GM18909 (cell line): ENCODE measurements around the gene TMEM39B.
"Not testable (repeated sequence)": the region's sequence is repeated elsewhere in the genome, so short reads cannot be mapped to it uniquely, and the experiment has no call there.

ENCODE experiments used
- ATAC-seq: cut with Tn5 transposase; IDR thresholded peaks from one replicate; pipeline ENCODE4 v1.9.1; 2021; ENCODE audit warnings: mild to moderate bottlenecking; ENCODE audit not compliant: unreplicated experiment, poor library complexity

Gene TMEM39B

DNA sequence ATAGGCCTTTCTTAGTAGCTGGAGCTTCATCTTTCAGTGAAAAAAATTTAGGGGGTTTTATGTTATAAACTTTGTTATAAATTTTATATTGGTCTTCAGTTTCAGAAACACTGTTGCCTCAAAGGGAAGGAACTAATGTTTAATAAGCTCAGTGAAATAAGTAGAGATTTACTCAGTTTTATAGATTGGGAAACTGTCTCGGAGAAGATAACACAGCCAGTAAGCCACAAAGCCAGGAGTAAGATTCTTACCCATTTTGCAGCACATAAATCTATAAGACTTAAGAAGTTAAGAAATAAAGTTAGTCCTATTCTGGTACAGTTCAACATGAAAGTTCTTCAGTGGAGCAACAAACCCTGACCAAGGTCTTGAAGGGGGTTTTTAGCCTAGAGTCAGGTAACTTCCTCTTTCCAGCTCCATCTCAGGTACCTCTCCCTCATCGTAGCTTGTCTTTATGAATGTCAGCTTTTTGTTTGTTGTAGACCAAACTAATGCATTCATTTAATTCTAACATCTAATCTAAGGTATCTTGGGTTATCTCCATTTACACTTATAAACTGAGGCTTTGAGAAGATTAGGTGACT, 38.4 kb downstream of the TMEM39B start:
- ATAC-seq, result no peak

DNA sequence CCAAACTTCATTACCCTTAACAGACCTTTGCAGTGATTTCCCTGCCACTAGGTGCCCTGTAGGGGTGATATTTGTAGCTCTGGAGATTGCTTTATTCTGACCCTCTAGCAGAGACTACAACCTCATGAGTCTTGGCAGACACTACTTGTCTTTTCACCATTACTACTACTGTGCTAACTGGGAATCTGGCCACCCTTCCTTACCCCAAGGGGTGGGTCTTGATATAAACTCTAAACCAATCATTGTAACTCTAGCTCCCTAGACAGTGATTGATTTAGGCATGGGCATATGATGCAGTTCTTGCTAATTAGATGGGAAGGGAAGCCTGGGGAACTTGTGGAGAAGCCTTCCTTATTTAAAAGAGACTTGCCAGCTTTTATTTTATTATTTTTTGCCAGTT, 39.0 kb downstream of the TMEM39B start:
- no peak for ATAC-seq

DNA sequence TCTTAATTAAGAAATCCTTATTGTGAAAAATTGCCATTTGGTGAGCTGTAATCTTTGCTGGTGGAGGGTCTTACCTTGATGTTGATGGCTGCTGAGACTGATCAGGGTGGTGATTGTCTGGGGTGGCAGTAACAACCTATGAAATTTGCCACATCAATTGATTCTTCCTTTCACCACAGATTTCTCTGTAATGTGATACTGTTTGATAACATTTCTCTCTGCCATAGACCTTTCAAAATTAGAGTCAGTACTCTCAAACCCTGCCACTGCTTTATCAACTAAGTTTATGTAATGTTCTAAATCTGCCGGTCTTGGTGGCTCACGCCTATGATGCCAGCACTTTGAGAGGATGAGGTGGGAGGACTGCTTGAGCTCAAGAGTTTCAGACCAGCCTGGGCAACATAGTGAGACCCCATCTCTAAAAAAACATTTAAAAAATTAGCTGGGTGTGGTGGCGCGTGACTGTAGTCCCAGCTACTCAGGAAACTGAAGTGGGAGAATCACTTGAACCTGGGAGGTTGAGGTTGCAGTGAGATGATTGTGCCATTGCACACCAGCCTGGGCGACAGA, 40.2 kb downstream of the TMEM39B start:
- ATAC-seq, result no peak

DNA sequence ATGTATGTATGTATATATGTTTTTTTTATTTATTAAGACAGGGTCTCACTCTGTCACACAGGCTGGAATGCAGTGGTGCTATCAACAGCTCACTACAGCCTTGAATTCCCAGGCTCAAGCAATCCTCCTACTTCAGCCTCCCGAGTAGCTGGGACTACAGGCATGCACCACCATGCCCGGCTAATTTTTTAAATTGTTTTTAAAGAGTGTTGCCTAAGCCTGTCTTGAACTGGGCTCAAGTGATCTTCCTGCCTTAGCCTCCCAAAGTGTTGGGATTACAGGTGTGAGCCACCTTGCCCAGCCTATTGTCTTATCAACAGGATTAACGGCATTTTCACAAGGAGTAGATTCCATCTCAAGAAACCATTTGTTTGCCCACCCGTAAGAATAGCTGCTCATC, 40.7 kb downstream of the TMEM39B start:
- ATAC-seq, result not testable (repeated sequence)

DNA sequence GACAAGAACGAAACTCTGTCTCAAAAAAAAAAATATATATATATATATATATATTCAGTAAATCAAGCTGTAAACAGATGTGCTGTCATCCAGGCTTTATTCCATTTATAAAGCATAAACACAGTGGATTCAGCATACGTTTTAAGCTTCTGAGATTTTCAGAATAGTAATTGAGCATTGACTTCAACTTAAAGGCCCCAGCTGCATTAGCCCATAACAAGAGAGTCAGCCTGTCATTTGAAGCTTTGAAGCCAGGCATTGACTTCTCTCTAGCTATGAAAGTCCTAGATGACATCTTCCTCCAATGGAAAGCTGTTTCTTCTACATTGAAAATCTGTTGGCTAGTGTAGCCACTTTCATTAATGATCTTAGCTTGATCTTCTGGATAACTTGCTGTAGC, 41.7 kb downstream of the TMEM39B start:
- no peak for ATAC-seq

DNA sequence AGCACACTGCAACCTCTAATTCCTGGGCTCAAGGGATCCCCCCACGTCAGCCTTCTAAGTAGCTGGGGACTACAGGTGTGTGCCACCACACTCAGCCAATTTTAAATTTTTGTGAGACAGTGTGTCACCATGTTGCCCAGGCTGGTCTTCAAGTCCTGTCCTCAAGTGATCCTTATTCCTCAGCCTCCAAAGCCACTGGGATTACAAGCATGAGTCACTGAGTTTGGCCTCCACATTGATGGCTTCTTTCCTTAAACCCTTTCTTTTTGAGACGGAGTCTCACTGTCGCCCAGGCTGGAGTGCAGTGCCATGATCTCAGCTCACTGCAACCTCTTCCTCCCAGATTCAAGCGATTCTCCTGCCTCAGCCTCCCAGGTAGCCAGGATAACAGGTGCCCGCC, 42.8 kb downstream of the TMEM39B start:
- no peak for ATAC-seq

DNA sequence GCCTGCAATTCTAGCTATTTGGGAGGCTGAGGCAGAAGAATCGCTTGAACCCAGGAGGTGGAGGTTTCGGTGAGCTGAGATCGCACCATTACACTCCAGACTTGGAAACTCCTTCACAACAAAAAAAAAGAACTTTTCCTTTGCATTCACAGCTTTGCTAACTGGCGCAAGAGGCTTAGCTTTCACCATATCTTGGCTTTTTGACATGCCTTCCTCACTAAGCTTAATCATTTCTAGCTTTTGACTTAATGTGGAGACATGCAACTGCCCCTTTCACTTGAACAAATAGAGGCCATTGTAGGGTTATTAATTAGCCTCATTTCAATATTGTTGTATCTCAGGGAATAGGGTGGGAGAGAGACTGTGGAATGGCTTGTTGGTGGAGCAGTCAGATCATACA, 43.8 kb downstream of the TMEM39B start:
- no peak for ATAC-seq

DNA sequence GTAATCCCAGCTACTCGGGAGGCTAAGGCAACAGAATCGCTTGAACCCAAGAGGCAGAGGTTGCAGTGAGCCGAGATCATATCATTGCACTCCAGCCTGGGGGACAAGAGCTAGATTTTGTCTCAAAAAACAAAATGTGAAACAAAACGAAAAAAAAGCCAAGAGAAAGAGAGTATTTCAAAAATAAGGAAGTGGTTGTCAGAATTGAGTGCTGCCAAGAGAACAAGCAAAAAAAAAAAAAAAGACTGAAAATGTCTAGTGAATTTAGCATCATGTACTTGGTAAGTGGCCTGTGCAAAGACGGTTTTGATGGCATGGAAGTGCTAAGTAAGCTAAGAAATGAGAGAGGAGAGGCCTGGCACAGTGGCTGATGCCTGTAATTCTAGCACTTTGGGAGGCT, 49.4 kb downstream of the TMEM39B start:
- ATAC-seq, result no peak

DNA sequence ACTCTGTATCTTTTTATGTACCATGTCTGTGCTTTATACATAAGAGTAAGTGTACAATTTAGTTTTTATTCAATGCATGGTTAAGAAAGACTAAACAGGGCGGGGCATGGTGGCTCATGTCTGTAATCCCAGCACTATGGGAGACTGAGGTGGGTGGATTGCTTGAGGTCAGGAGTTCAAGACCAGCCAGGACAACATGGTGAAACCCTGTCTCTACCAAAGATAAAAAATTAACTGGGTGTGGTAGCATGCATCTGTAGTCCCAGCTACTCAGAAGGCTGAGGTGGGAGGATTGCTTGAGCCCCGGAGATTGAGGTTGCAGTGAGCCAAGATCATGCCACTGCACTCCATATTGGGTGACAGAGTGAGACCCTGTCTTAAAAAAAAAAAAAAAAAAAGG, 50.6 kb downstream of the TMEM39B start:
- not testable (repeated sequence) for ATAC-seq

DNA sequence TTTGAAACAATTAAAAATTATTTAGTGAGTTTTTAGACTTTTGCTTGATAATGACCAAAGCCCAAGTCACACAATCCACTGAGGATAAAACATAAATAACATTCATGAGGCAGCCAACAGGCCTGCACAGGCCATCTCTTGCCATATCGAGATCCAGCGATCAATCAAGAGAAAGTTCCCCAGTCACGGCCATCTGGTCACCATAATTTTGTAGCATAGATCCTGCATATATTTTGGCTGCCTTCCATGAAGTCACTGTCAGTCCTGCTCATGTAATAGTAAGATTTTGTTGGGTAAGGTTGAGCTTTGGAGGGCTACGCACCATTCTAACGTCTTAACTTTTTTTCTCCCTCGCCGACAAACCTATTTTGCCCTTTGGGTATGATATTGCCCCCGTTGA, 52.6 kb downstream of the TMEM39B start:
- no peak for ATAC-seq

DNA sequence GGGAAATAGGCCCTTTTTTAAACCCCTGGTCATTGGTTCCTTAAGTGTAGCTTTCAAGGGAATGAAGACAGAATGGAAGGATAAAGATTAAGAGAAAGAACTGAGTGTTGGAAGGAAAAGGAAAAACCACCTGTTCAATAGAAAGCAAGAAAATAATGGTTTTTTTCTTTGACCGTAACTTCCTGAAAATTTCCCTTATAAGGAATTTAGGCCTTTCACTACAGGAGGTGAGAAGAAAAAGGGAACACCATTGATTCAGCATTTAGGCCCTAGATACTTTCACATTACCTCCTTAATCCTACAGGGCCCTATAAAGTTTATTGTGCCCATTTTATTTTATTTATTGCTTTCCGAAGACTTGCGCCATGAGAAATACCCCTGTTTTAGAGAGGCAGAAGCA, 54.0 kb downstream of the TMEM39B start:
- ATAC-seq, result no peak

DNA sequence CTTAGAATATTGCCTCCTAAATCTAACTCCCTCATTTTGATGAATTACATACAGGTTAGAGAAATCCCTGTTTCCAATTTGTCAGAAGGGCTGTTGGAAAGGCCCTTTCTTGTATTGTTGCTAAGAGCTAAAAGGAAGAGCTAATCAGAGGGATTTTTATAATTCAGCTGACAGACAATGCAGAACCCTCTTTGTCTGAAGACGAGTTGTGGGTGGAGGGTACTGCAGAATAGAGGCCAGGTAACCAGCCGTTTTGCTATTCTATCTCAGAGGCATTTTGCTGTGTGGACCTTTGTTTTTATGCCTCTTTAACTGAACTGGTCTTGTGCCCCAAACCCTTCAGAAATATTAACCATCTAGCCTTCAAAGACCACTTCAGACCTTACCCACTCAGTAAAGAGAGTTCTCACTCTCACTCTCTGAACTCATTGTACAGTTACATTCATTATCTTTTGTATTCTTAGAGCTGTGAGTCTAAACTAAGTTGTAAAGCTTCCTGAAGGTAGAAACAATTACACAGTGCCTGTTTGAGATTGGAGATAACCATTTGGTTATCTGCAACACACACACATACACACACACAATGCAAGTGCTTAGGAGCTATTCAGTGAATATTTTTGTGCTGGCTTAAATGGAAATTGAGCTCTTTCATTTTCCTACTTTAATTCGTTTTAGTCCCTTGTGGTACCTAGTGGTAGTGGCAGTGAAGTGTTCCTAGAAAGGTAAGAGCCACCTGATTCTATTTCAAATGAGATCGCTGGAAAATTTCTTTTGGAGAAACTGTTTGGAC, 54.9 kb downstream of the TMEM39B start:
- ATAC-seq, result no peak

DNA sequence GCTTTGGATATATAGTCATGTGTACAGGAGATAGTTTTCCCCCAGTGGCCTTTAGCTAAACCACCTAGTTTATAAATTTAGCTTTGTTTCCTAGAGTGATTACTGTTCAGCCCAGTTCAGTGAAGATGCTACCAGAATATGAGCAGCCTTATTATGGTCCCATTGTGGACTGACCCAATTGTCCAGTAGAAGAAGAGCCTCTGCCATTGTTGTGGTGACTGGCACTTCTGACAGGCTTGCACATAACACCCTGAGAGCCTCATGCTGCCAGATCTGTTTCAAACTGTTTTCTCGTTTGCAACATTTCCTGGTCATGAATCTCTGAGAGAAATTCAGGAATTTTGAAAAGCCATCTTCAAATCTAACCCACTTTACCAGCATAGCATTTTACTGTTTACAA, 55.7 kb downstream of the TMEM39B start:
- no peak for ATAC-seq

DNA sequence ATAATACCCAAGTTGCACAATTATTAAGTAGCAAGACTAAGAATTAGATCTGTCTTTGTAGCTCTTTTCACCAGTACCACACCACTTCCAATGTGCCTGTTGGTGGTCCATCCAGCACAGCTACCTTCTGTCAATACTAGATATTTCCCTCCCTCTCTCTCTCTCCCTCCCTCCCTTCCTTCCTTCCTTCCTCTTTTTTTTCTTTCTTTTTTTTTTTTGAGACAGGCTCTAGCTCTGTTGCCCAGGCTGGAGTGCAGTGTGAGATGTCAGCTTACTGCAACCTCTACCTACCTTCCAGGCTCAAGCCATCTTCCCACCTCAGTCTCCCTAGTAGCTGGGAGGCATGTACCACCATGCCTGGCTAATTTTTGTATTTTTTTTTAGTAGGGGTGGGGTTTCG, 56.2 kb downstream of the TMEM39B start:
- no peak for ATAC-seq

DNA sequence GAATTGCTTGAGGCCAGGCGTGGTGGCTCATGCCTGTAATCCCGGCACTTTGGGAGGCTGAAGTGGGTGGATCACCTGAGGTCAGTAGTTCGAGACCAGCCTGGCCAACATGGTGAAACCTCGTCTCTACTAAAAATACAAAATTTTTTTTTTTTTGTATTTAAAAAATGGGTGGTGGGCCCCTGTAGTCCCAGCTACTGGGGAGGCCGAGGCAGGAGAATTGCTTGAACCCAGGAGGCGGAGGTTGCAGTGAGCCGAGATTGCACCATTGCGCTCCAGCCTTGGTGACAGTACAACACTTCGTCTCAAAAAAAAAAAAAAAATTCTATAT, 61.2 kb downstream of the TMEM39B start:
- ATAC-seq, result not testable (repeated sequence)

DNA sequence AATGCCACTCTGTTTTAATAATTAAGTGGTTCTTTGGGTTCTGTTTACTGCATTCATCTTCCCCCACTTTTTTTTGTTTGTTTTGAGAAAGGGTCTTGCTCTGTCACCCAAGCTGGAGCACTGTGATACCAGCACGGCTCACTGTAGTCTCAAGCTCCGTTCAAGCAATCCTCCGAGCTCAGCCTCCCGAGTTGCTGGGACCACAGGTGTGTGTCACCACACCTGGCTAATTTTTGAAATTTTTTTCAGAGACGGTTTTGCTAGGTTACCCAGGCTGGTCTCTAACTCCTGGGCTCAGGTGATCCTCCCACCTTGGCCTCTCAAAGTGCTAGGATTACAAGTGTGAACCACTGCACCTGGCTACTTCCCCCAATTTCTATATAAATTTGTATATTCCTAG, 64.4 kb downstream of the TMEM39B start:
- no peak for ATAC-seq

DNA sequence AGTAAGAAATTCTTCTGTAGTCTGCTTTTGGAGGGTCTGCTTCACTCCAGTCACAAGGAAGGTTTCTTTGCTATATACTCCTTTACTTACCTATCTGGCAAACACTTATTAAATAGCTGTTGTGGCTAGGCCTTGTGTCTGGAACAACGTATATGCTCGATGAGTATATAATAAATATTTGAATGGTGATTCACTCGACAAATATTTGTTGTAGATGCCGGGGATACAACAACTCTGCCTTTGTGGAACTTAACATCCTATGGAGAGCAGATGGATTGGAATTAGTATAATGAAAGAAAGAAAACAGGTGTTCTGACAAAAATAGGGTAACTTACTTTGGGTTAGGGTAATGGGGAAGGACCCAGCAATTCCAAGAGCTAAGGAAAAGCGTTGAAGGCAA, 66.2 kb downstream of the TMEM39B start:
- ATAC-seq, result no peak

DNA sequence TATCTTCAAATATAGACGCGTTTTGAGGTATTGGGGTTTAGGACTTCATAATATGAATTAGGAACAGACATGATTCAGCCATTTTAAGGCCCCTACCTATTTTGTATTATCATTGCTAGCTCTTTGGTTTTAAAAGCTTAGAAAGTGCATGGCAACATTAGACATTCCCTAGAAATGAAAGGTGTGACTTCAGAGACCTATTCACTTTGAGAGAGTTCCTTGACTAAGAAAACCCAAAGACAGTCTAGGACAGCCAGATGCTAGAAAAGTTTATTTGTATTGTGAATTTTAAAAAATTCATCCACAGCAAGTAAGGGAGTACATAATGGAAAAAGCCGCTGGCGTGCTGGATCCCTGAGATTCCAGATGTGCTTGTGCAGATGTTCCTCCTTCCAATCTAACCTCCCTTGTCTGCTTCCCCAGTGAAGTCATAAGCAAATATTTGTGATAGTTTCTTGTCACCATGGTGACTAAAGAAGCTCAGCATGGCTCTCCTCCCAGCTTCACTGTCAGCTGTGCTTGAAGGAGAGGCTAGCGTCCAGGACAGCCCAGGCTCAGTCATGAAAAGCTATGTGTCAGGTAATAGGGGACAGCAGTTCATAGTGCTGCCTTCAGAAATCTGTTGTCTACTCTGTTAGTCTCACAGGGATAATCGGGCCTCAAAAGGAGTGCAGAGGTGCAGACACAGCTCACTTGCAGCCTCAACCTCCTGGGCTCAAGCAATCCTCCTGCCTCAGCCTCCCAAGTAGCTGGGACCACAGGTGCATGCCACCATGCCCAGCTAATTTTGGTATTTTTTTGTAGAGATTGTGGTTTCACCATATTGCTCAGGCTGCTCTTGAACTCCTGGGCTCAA, 69.9 kb downstream of the TMEM39B start:
- no peak for ATAC-seq

DNA sequence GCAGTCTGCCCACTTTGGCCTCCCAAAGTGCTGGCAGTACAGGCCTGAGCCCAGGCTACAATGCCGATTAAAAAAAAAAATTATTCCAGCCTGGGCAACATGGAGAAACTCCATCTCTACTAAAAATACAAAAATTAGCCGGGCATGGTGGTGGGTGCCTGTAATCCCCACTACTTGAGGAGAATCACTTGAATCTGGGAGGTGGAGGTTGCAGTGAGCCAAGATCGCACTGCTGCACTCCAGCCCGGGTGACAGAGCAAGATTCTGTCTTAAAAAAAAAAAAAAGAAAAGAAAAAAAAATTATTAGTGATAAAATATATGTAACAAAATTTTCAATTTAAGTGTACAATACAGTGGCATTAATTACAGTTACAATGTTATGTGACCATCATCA, 70.6 kb downstream of the TMEM39B start:
- ATAC-seq, result not testable (repeated sequence)

DNA sequence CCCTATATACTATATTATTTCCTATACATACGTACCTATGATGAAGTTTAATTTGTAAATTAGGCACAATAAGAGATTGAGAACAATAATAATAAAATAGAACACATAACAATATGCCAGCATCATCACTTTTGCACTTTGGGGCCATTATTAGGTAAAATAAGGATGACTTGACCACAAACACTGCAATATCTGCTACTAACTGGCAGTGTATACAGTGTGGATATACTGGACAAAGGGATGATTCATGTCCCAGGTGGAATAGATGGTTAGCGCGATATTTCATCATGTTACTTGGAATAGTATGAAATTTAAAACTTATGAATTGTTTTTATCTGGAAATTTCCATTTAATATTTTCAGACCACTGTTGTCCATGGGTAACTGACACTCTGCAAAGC, 71.3 kb downstream of the TMEM39B start:
- no peak for ATAC-seq

DNA sequence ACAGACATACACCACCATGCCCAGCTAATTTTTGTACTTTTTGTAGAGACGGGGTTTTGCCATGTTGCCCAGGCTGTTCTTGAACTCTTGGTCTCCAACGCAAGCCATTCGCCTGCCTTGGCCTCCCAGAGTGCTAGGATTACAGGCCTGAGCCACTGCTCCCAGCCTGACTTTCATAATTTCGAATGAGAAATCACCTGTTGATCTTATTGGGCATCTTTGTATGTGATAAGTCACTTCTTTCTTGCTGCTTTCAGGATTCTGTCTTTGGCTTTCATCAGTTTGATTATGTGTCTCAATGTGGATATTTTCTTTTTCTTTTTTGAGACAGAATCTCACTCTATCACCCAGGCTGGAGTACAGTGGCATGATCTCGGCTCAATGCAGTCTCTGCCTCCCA, 75.1 kb downstream of the TMEM39B start:
- ATAC-seq, result not testable (repeated sequence)
